ENCODE measurements around the gene CFAP299. TPM values are rescaled to one million over a fixed set of nuclear protein-coding genes. Genes with fewer than 3 reads are reported as not detected.

CFAP299 gene
- total and polyA plus RNA-seq, 2 of the 8 experiments (the other 6 are each of a cell fraction or from before 2014, with no cell fraction given) = not detected

DNA sequence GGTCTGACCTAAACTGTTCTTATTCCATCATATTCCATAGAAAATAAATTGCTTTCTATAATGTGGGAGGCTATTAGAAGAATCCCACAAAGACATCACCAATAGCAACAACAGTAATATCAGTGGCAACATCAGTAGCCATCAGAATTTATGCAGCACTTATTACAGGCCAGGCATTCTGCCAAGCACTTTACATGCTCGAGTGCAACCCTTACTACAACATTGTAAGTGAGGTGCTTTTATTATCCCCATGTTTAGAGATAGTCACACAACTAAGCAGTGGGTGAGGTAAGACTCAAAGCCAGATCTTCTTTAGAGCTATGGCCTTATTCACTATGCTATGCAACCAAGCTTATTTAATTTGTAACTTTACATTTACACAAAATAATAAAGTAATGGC is 377.9 kb downstream of the CFAP299 start:
- Histone ChIP-seq H3K23me2 (ENCODE audit: low read depth, low read length) (no peaks in the 10 kb centered on the region), H2BK20ac (ENCODE audit: low read length) (no peak overlapping the region), H2BK5ac (ENCODE audit: low read depth, low read length) (no peak overlapping the region), H4K5ac (ENCODE audit: insufficient read length, low read depth, low read length) (no peak overlapping the region), H3K18ac (ENCODE audit: extremely low read depth, low read length) (no peak overlapping the region), H3K79me1 (ENCODE audit: low read depth, low read length) (no peaks in the 10 kb centered on the region), H3K79me2 (ENCODE audit: control insufficient read depth in 1 of 2, insufficient read depth in 2 of 2, low read length in 2 of 2) (no peaks in the 10 kb centered on the region), H4K8ac (ENCODE audit: extremely low read depth, insufficient read depth, low read length) (no peak overlapping the region), H3K23ac (ENCODE audit: insufficient read length) (no peak overlapping the region), H4K20me1 (replicated peaks in 1 of 2; ENCODE audit: control insufficient read depth in 1 of 2, insufficient read depth in 2 of 2, low read length in 2 of 2) (no peaks in the 10 kb centered on the region), H3K4me3 (ENCODE audit: extremely low read depth in 1 of 4, insufficient read depth in 2 of 4, low read depth in 3 of 4, low read length in 4 of 4) (no peak overlapping the region), H2AK5ac (ENCODE audit: low read depth, low read length) (no peak overlapping the region), H3K36me3 (ENCODE audit: control insufficient read depth in 2 of 4, insufficient read depth in 4 of 4, low read length in 3 of 4) (no peaks in the 10 kb centered on the region), H3K56ac (replicated peaks; ENCODE audit: insufficient read length, low read depth, low read length) (no peak overlapping the region), H2AFZ (ENCODE audit: low read length) (no peak overlapping the region), H4K91ac (replicated peaks; ENCODE audit: insufficient read length, low read length) (no peak overlapping the region), H3K14ac (ENCODE audit: insufficient read length) (no peak overlapping the region), H2BK12ac (ENCODE audit: low read depth, low read length) (no peak overlapping the region), H3K9me3 (ENCODE audit: insufficient read depth in 2 of 2, low read depth in 1 of 2, low read length in 1 of 2) (no peaks in the 10 kb centered on the region), H3K4ac (replicated peaks; ENCODE audit: insufficient read length, low read depth, low read length) (no peak overlapping the region), H3K27ac (ENCODE audit: low read depth, low read length) (no peak overlapping the region), H2BK15ac (ENCODE audit: low read length) (no peak overlapping the region), H3K4me1 (replicated peaks in 1 of 4; ENCODE audit: control insufficient read depth in 3 of 4, insufficient read depth in 4 of 4, low read length in 3 of 4) (no peaks in the 10 kb centered on the region), H3K9ac (replicated peaks in 1 of 4; ENCODE audit: extremely low read depth in 1 of 4, low read depth in 3 of 4, low read length in 3 of 4) (no peak overlapping the region), H2BK120ac (replicated peaks; ENCODE audit: low read depth, low read length) (no peak overlapping the region), H3K27me3 (replicated peaks in 1 of 4; ENCODE audit: control insufficient read depth in 3 of 4, extremely low read depth in 1 of 4, insufficient read depth in 3 of 4, low read length in 3 of 4) (no peaks in the 10 kb centered on the region), H3K4me2 (ENCODE audit: insufficient read depth in 1 of 2, low read depth in 2 of 2, low read length in 2 of 2) (no peak overlapping the region)
- FAIRE-seq (no peak), DNase-seq (ENCODE audit: low read depth in 1 of 2, low spot score in 2 of 2) (no peak)
- WGBS, 2 experiments (ENCODE audit: extremely low coverage in 1 of 2, insufficient coverage in 1 of 2, insufficient read length in 1 of 2, insufficient replicate concordance in 2 of 2, low coverage in 1 of 2, low lambda C conversion rate in 2 of 2, missing lambda C conversion rate in 1 of 2) = 91% methylated on average over 1 of the region's 1 CpG; no CpG with 5 or more reads in 1 of the 2 experiments
- CTCF ChIA-PET (ENCODE audit: partially characterized antibody) = interaction anchor here (0.6 kb wide), 1 partner anchor 348 kb away, joined by 3 read pairs; no protein-coding TSS in a partner anchor
- POLR2A ChIA-PET (ENCODE audit: partially characterized antibody) = no interaction called here
- TF ChIP-seq JUN (IDR thresholded peaks at IDR 0.05; ENCODE audit: low read depth, low read length) (no peak), TEAD4 (IDR thresholded peaks at IDR 0.05; ENCODE audit: low read depth, low read length) (no peak), YY1 (IDR thresholded peaks at IDR 0.05; ENCODE audit: low read depth, low read length) (no peak), KDM4A (IDR thresholded peaks at IDR 0.05; ENCODE audit: low read depth, low read length, severe bottlenecking) (no peak), ZNF274 (IDR thresholded peaks at IDR 0.05; ENCODE audit: borderline replicate concordance, extremely low read depth, low read length) (no peak), RBBP5 (IDR thresholded peaks at IDR 0.05; ENCODE audit: borderline replicate concordance, low read depth, low read length) (no peak), SAP30 (IDR thresholded peaks at IDR 0.05; ENCODE audit: insufficient read depth, insufficient replicate concordance, low read length) (no peak), EZH2 (IDR thresholded peaks at IDR 0.05; ENCODE audit: low read depth, low read length, severe bottlenecking) (no peak), EP300 (IDR thresholded peaks at IDR 0.05; ENCODE audit: borderline replicate concordance in 1 of 2, low read depth in 2 of 2, low read length in 2 of 2) (no peak), NRF1 (IDR thresholded peaks at IDR 0.05; ENCODE audit: low read depth, low read length) (no peak), MAFK (IDR thresholded peaks at IDR 0.05; ENCODE audit: low read depth, low read length) (no peak), GTF2F1 (IDR thresholded peaks at IDR 0.05; ENCODE audit: borderline replicate concordance, low read depth, low read length) (no peak)
- TF ChIP-seq, protein P1, sequence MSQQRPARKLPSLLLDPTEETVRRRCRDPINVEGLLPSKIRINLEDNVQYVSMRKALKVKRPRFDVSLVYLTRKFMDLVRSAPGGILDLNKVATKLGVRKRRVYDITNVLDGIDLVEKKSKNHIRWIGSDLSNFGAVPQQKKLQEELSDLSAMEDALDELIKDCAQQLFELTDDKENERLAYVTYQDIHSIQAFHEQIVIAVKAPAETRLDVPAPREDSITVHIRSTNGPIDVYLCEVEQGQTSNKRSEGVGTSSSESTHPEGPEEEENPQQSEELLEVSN (IDR thresholded peaks at IDR 0.05) = no peak
